HG03103 (cell line): ENCODE data around the gene EGFLAM.
A peak's percentile ranks its signal among the peaks of the same experiment; 100 is the strongest.

Experiments
- ATAC-seq: cut with Tn5 transposase; IDR thresholded peaks from one replicate; pipeline ENCODE4 v1.9.1; 2021; ENCODE audit warnings: low read depth; ENCODE audit not compliant: unreplicated experiment

Gene EGFLAM

DNA sequence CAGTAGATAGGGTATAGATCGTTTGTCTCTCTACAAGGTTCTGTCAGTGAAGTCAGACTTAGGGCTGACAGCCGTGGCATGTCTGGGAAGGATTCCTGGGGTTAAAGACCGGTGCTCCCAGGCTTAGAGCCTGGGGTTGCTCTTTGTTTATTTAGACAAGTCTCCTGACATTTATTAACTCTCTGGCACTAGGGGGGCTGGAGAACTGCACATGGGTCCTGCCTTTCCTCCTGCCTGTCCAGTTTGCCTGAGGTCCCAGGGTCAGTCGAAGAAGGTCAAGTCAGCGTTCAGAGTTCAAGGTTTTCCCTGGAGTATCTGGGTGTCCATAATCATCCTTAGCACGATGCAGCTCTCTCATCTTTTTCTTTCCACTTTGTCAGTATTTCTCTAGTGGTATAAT is 5.6 kb downstream of the EGFLAM start:
- no peak for ATAC-seq

GRCh38 chr5:38265546-38266179 is 7.3 kb downstream of the EGFLAM start:
- peak; percentile 74 for ATAC-seq

DNA sequence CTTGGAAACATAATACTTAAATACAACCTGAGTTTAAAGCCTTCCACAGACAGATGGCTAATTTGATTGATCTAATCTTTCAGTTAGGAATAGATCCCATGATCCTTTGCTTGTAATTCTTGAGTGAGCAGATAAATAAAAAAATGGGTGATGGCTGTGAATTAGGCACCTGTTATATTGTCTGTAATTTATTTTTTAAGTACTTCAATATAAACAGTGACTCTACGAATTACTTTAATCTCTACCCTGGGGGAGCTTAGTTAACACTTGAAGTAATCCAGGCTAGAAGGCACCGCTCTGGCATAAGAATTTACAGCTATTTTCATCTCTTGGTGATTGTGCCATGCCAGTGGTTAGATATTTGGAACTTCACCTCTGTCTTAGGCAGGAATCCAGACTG is 9.0 kb downstream of the EGFLAM start:
- ATAC-seq = no peak

DNA sequence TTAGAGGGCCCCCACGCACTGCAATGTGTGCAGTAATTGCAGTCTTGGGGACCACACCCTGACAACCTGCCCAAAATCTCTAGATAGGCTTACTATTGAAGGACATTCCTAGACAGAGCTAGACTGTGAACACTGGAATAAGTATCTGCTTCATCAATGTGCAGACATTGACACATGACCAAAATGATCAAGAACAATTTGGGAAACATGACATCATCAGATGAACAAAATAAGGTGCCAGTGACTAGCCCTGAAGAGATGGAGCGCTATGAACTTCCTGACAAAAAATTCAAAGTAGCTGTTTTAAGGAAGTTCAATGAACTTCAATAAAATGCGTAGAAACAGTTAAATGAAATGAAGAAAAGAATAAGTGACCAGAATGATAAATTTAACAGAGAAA is 15.3 kb downstream of the EGFLAM start:
- no peak for ATAC-seq

DNA sequence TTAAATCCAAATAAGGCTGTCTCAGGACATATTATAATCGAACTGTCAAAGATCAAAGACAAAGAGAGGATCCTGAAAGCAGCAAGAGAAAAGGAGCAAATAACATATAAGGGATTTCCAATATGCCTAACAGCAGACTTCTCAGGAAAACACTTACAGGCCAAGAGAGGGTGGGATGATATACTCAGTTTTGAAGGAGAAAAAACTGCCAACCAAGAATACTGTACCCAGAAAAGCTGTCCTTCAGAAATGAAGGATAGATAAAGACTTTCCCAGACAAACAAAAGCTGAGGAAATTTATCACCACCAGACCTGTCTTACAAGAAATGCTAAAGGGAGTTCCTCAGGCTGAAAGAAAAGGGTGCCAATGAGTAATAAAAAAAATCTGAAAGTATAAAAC is 16.0 kb downstream of the EGFLAM start:
- ATAC-seq = no peak

- ATAC-seq = no peak
Measured at GRCh38 chr5:38284384-38284783, 26.0 kb downstream of the EGFLAM start.

GRCh38 chr5:38285226-38285625 is 26.9 kb downstream of the EGFLAM start:
- no peak for ATAC-seq

- ATAC-seq = no peak
Measured at GRCh38 chr5:38286002-38286401, 27.6 kb downstream of the EGFLAM start.

GRCh38 chr5:38287124-38287523 is 28.8 kb downstream of the EGFLAM start:
- ATAC-seq = no peak

DNA sequence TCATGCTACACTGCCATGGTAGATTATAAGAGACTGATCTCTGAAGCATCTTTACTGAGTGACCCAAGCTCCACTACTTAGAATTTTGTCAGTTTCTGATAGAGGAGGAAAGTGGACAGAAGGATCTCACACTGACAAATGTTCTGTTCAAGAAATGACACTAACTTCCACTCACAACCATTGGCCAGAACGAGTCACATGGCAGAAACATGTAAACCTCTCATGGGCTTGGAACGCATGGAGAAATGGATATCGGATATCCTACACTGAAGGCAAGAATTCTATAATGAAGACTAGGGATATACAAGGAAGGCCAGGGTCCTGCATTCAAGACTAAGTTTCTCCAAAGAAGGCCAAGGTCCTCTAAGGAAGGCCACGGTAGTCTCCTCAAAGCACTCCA is 31.1 kb downstream of the EGFLAM start:
- no peak for ATAC-seq

GRCh38 chr5:38290028-38290653 is 31.8 kb downstream of the EGFLAM start:
- no peak for ATAC-seq

- no peak for ATAC-seq
Measured at GRCh38 chr5:38291355-38291754, 33.0 kb downstream of the EGFLAM start.

- ATAC-seq = no peak
Measured at GRCh38 chr5:38292228-38292627, 33.9 kb downstream of the EGFLAM start.

DNA sequence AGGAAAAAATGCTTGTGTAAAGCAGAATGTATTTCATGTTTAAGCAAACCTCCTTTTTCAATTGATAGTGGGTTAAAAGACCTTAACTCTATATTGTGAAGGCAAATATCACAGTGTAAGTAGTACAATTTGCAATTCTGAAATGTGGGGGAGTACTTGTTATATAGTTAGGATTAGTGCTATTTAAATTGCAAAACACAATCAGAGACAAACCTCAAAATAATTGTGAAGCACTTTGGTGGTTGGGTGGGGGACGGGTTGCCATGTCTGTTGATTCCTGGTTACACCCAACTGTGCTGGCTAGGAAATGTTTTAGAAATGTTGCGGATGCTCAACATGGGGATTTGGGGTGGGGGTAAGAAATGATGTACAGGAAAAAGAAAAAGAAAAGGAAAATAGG is 37.4 kb downstream of the EGFLAM start:
- ATAC-seq = no peak

GRCh38 chr5:38297830-38298608 is 39.7 kb downstream of the EGFLAM start:
- ATAC-seq = no peak

GRCh38 chr5:38299585-38299984 is 41.2 kb downstream of the EGFLAM start:
- no peak for ATAC-seq

DNA sequence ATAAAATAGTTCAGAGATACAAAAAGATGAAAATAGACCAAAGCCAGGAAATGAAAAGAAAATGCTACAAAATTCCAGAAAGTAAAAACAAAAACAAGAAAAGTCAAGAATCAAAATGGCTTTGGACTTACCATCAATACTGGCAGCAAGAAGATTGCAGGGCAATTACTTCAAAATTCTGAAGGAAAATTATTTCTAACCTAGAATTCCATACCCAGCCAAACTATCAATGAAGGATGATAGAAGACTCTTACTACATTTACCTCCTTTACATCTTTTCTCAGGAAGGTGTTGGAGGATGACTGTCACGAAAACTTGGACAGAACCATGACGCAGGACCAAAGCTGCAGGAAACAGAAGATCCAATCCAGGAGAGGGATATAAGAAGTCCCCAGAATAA is 46.8 kb downstream of the EGFLAM start:
- no peak for ATAC-seq

DNA sequence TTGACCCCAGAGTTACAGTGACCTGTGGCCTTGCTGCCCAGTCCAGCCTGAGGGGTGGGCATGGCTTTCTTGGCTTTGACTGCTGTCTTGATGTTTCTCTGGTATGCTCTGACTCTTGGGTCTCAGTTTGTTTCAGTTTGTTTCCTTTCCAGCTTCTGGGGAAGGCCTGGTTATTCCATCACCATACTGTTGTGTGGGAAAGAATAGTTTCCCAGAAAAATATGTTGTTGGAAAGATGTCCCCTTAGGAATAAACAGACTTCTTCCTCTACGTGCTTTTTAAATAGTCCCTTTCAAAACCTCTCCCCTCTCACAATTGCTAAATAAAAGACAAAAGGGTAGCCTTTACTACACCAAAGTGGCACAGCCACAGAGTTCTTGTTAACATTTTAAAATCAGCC is 49.5 kb downstream of the EGFLAM start:
- no peak for ATAC-seq

- ATAC-seq = no peak
Measured at GRCh38 chr5:38316544-38317224, 58.3 kb downstream of the EGFLAM start.

DNA sequence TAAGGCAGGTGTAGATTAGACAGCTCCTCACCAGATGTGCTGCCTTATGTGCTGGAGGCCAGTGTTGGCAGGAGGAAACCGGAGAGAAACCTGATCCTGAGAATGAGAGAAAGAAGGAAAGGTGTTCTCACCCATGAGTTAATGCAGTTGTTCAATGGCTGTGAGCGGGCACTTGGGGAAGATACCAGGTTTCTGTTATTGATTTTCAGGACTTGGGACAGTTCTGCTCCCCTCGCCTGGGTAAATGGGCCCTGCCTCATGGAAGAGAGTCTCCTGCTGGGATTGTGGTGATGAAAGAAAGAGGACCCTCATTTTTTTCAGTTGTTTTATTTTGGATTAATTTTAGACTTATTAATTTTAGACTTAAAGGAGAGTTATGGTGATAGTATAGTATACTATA is 59.5 kb downstream of the EGFLAM start:
- no peak for ATAC-seq

DNA sequence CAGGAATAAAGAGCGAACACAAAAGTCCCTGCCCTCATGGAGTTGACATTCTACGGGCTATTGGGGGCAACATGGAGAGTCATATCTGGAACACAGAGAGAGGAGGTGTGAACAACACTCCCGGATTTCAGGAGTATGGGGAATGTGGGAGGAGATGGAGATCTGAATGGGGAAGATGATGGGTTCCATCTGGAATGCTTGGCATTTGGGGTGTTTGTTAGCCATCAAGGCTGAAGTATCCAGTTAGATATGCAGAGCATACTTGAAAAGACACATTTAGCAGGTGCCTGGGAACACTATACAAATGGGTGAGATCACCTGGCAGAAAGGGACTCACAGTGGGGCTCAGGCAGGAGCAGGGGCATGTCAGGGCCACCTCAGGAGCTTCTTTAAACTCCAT is 61.1 kb downstream of the EGFLAM start:
- no peak for ATAC-seq
